HG03045 (cell line): ENCODE results near the gene ARPIN.

Source experiments
- ATAC-seq: cut with Tn5 transposase; IDR thresholded peaks from one replicate; pipeline ENCODE4 v1.9.1; 2021; ENCODE audit warnings: mild to moderate bottlenecking, moderate library complexity; ENCODE audit not compliant: unreplicated experiment

ARPIN gene

GRCh38 chr15:89847101-89847500, 65.7 kb downstream of the ARPIN start:
- ATAC-seq: no peak

DNA sequence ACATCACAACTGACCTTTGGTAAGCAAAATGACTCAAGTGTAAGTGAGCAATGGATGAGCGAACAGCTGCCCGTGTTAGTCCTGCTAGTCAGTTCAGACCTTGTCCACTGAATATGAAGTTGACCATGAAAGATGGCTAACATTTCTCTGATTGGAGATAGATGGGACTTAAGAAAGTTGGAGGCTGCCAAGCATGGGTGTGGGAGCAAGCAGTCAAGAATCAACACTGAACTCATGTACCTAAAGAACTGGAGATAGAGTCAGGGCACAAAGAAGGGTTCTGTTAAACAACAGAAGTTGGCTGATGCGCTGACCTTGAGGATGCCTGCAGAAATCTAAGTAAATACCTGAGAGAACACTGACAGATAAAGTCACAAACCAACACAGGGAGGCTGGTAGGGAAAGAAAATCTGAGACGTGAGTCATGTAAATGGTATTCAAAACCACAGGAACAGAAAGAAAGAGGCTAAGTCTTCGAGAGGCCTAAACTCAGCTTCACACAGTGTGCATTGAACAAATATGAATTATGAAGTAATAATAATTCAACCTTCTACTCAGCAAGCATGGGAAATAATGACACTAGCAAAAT, 67.4 kb downstream of the ARPIN start:
- ATAC-seq: no peak
